Upper lobe of left lung (tissue), 4 donors: ENCODE results near the gene CAPN7.

Source experiments
- EP300 ChIP-seq, 4 donors: sonication (generic); formaldehyde crosslinking; IDR thresholded peaks; one replicate each; pipeline ENCODE4 v1.5.1; 2017; ENCODE audit warnings: antibody characterized with exemption in 4 of 4, control low read depth in 2 of 4
- POLR2A ChIP-seq, 4 donors: fragments of 450-650 bp; IDR thresholded peaks; one replicate each; pipeline ENCODE4 v1.5.1; 2016 to 2017; ENCODE audit warnings: antibody characterized with exemption in 4 of 4, mild to moderate bottlenecking in 2 of 4
- TF ChIP-seq, protein P1 (sequence below), 6 experiments: fragments of 450-650 bp in 4 of 6; fragments of 200-600 bp in 2 of 6; sonication (generic) in 2 of 6; IDR thresholded peaks; one replicate each; pipeline ENCODE4 v1.5.1; 2016 to 2019; ENCODE audit warnings: antibody characterized with exemption in 6 of 6

- no peak for TF ChIP-seq POLR2A (IDR thresholded peaks at IDR 0.05)
- TF ChIP-seq, protein P1, sequence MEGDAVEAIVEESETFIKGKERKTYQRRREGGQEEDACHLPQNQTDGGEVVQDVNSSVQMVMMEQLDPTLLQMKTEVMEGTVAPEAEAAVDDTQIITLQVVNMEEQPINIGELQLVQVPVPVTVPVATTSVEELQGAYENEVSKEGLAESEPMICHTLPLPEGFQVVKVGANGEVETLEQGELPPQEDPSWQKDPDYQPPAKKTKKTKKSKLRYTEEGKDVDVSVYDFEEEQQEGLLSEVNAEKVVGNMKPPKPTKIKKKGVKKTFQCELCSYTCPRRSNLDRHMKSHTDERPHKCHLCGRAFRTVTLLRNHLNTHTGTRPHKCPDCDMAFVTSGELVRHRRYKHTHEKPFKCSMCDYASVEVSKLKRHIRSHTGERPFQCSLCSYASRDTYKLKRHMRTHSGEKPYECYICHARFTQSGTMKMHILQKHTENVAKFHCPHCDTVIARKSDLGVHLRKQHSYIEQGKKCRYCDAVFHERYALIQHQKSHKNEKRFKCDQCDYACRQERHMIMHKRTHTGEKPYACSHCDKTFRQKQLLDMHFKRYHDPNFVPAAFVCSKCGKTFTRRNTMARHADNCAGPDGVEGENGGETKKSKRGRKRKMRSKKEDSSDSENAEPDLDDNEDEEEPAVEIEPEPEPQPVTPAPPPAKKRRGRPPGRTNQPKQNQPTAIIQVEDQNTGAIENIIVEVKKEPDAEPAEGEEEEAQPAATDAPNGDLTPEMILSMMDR (IDR thresholded peaks at IDR 0.05): no peak
- no peak for TF ChIP-seq EP300 (IDR thresholded peaks at IDR 0.05)
Measured at GRCh38 chr3:15218689-15219088, 12.6 kb downstream of the CAPN7 start.
